HCT116 (cell line): ENCODE data around the gene APLF. TPM values are rescaled to one million over a fixed set of nuclear protein-coding genes. Genes with fewer than 3 reads are reported as not detected.

ENCODE experiments used
- ATAC-seq: fragments of 200-7000 bp; cut with Tn5 transposase; 2 replicates; pipeline ENCODE4 v1.9.1; 2020; ENCODE audit warnings: mild to moderate bottlenecking, moderate library complexity
- BruUV-seq: library from RNA; stranded (reverse); fragments of 400-500 nt; replicated peaks from 2 replicates; lab custom pipeline; 2021; lab: Mats Ljungman, UMichigan
- CTCF ChIA-PET: fragments of 300-600 bp; sonication (Branson Sonifier 250); formaldehyde crosslinking; loops from one replicate; lab custom pipeline; 2021; ENCODE audit warnings: antibody characterized with exemption; lab: Charles Lee
- POLR2A ChIA-PET: fragments of 300-600, 350-600 bp; sonication (Branson Sonifier 250); formaldehyde crosslinking; loops from one replicate; lab custom pipeline; 2021; ENCODE audit warnings: antibody characterized with exemption; lab: Charles Lee
- RAD21 ChIA-PET, 2 experiments: fragments of 300-600 bp; sonication (Branson Sonifier 250); formaldehyde crosslinking; loops; one replicate each; lab custom pipeline; 2023; ENCODE audit warnings: low total read pairs in 2 of 2; ENCODE audit not compliant: uncharacterized antibody in 2 of 2, unreplicated experiment in 2 of 2, low non-redundant PET in 1 of 2; lab: Charles Lee
- DNase-seq: peaks from one replicate; pipeline ENCODE4 v3.0.0-alpha.2; 2010; ENCODE audit warnings: low read depth, low spot score
- H2AFZ ChIP-seq: fragments of 200-600 bp; shearing (Covaris generic), sonication (generic); 2 replicates; pipeline ENCODE4 v1.6.1; 2017; ENCODE audit warnings: low read depth, mixed run types, mixed read lengths, antibody characterized with exemption, low read length; ENCODE audit not compliant: poor library complexity, severe bottlenecking
- H3K27ac ChIP-seq: 2 replicates; pipeline ENCODE4 v1.5.1; 2012; ENCODE audit warnings: low read depth, low read length
- H3K27me3 ChIP-seq: fragments of 200-600 bp; sonication (generic); 2 replicates; pipeline ENCODE4 v1.6.1; 2016; ENCODE audit warnings: mixed run types, low read length, mixed read lengths; ENCODE audit not compliant: insufficient read depth
- H3K36me3 ChIP-seq, 2 experiments: fragments of 200-500 bp in 1 of 2; fragments of 200-600 bp in 1 of 2; sonication (Bioruptor generic) in 1 of 2; sonication (generic) in 1 of 2; 2 replicates each; pipeline versions ENCODE4 v1.5.1 to v1.6.1; 2014 to 2016; ENCODE audit warnings: low read length in 2 of 2, inconsistent platforms in 1 of 2, mixed read lengths in 1 of 2, mixed run types in 1 of 2; ENCODE audit not compliant: insufficient read depth in 2 of 2, control insufficient read depth in 1 of 2
- H3K4me1 ChIP-seq, 2 experiments: fragments of 200-600 bp in 1 of 2; sonication (generic) in 1 of 2; 2 replicates each; pipeline versions ENCODE4 v1.5.1 to v1.6.1; 2012 to 2017; ENCODE audit warnings: low read length in 2 of 2, inconsistent platforms in 1 of 2, mild to moderate bottlenecking in 1 of 2, mixed read lengths in 1 of 2, mixed run types in 1 of 2, moderate library complexity in 1 of 2; ENCODE audit not compliant: insufficient read depth in 2 of 2, control insufficient read depth in 1 of 2
- H3K4me2 ChIP-seq: fragments of 200-600 bp; sonication (generic); 2 replicates; pipeline ENCODE4 v1.6.1; 2017; ENCODE audit warnings: mixed run types, low read length, mixed read lengths
- H3K4me3 ChIP-seq, 2 experiments: fragments of 200-600 bp in 1 of 2; sonication (generic) in 1 of 2; replicated peaks in 1 of 2; 2 replicates each; pipeline ENCODE4 v1.5.1; 2011 to 2016; ENCODE audit warnings: low read length in 2 of 2, control low read depth in 1 of 2, low read depth in 1 of 2, mild to moderate bottlenecking in 1 of 2, mixed read lengths in 1 of 2, mixed run types in 1 of 2
- H3K79me2 ChIP-seq: fragments of 200-600 bp; sonication (generic); 2 replicates; pipeline ENCODE4 v1.6.1; 2017; ENCODE audit warnings: mild to moderate bottlenecking, mixed run types, low read length, moderate library complexity, mixed read lengths; ENCODE audit not compliant: insufficient read depth
- H3K9ac ChIP-seq: fragments of 200-600 bp; sonication (generic); 2 replicates; pipeline ENCODE4 v1.6.1; 2016; ENCODE audit warnings: low read length, mixed read lengths
- H3K9me2 ChIP-seq: fragments of 200-600 bp; sonication (generic), shearing (Covaris generic); 2 replicates; pipeline ENCODE4 v1.6.1; 2017; ENCODE audit warnings: mixed run types, mild to moderate bottlenecking, moderate library complexity; ENCODE audit not compliant: insufficient read depth
- H3K9me3 ChIP-seq, 2 experiments: fragments of 200-500 bp in 1 of 2; fragments of 200-600 bp in 1 of 2; sonication (Bioruptor generic) in 1 of 2; sonication (generic) in 1 of 2; 2 replicates each; pipeline ENCODE4 v1.6.1; 2014 to 2017; ENCODE audit warnings: low read length in 2 of 2, mixed read lengths in 2 of 2, inconsistent platforms in 1 of 2, low read depth in 1 of 2, mild to moderate bottlenecking in 1 of 2, mixed run types in 1 of 2, moderate library complexity in 1 of 2; ENCODE audit not compliant: control insufficient read depth in 1 of 2, insufficient read depth in 1 of 2
- H4K20me1 ChIP-seq: fragments of 200-600 bp; sonication (generic), shearing (Covaris generic); 2 replicates; pipeline ENCODE4 v1.6.1; 2017; ENCODE audit warnings: mixed run types, mild to moderate bottlenecking, moderate library complexity; ENCODE audit not compliant: insufficient read depth
- CBX3 ChIP-seq: IDR thresholded peaks from 2 replicates; pipeline ENCODE4 v1.6.1; 2012; ENCODE audit warnings: low read depth
- EGR1 ChIP-seq: IDR thresholded peaks from 2 replicates; pipeline ENCODE4 v1.6.1; 2012; ENCODE audit warnings: low read depth
- ELF1 ChIP-seq: IDR thresholded peaks from 2 replicates; pipeline ENCODE4 v1.6.1; 2012; ENCODE audit warnings: low read depth, borderline replicate concordance
- EZH2 ChIP-seq: fragments of 200-600 bp; sonication (generic); IDR thresholded peaks from 2 replicates; pipeline ENCODE4 v1.6.1; 2017; ENCODE audit warnings: antibody characterized with exemption, mixed run types
- EZH2phosphoT487 ChIP-seq: fragments of 200-600 bp; IDR thresholded peaks from 2 replicates; pipeline ENCODE4 v1.6.1; 2018; ENCODE audit warnings: antibody characterized with exemption, borderline replicate concordance
- FOSL1 ChIP-seq: IDR thresholded peaks from 2 replicates; pipeline ENCODE4 v1.6.1; 2012; ENCODE audit warnings: low read depth
- JUND ChIP-seq: IDR thresholded peaks from 2 replicates; pipeline ENCODE4 v1.6.1; 2012
- POLR2A ChIP-seq: IDR thresholded peaks from 2 replicates; pipeline ENCODE4 v1.7.0; 2011; ENCODE audit warnings: borderline replicate concordance; ENCODE audit not compliant: insufficient read depth, insufficient read length; ENCODE audit errors: extremely low read depth
- RAD21 ChIP-seq: IDR thresholded peaks from 2 replicates; pipeline ENCODE4 v1.6.1; 2012; ENCODE audit warnings: low read depth, mild to moderate bottlenecking
- SIN3A ChIP-seq: IDR thresholded peaks from 2 replicates; pipeline ENCODE4 v1.6.1; 2012; ENCODE audit warnings: low read depth
- SP1 ChIP-seq: IDR thresholded peaks from 2 replicates; pipeline ENCODE4 v1.6.1; 2012; ENCODE audit warnings: low read depth
- SRF ChIP-seq: IDR thresholded peaks from 2 replicates; pipeline ENCODE4 v1.6.1; 2012; ENCODE audit warnings: low read depth
- TCF7L2 ChIP-seq: IDR thresholded peaks from 2 replicates; pipeline ENCODE4 v1.7.0; 2011; ENCODE audit warnings: borderline replicate concordance, inconsistent platforms; ENCODE audit not compliant: insufficient read depth, insufficient read length; ENCODE audit errors: extremely low read depth
- ZFX ChIP-seq: fragments of 450-650 bp; IDR thresholded peaks from 2 replicates; pipeline ENCODE4 v1.6.1; 2017
- ZNF274 ChIP-seq: fragments of 200-500 bp; sonication (Bioruptor generic); IDR thresholded peaks from 2 replicates; pipeline ENCODE4 v1.6.1; 2014; ENCODE audit warnings: mild to moderate bottlenecking, low read depth, low read length, inconsistent platforms
- intact Hi-C: fragments of 100-400 bp; cut with micrococcal nuclease; formaldehyde crosslinking; loops from 2 replicates; pipeline ENCODE4 v1.10.0; 2022
- total RNA-seq: library from RNA; stranded (reverse); gene quantifications from one replicate; pipeline ENCODE4 v1.2.1, GENCODE V29; 2021; ENCODE audit not compliant: unreplicated experiment
- TF ChIP-seq, protein P1 (sequence below): IDR thresholded peaks from 2 replicates; pipeline ENCODE4 v1.6.1; 2012
- TF ChIP-seq, protein P2 (sequence below): IDR thresholded peaks from 2 replicates; pipeline ENCODE4 v1.6.1; 2012; ENCODE audit warnings: low read depth
- TF ChIP-seq, protein P3 (sequence below): IDR thresholded peaks from 2 replicates; pipeline ENCODE4 v1.6.1; 2012

APLF gene
- total RNA-seq, 1 experiment from 2014 or later = 1.6 TPM

DNA sequence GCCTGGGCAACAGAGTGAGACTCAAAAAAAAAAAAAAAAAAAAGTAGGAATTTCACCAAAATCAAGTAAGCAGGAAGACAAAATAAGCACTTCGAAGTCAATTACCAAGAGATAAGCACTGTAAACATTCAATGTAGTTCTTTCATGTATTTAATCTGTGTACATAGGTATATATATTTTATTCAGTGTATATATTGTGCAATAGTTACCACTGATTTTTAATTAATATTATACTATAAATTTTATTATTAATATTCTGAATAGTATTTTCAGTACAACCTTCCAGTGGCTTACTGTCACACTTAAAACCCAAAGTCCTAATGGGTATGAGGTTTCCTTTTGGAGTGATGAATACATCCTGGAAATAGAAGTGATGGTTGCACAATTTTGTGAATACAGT is 9.1 kb downstream of the APLF start:
- no peak for TF ChIP-seq POLR2A
- TF ChIP-seq EZH2phosphoT487 = no peak
- no peak for TF ChIP-seq ZFX
- no peak for TF ChIP-seq TCF7L2
- TF ChIP-seq, protein P1, sequence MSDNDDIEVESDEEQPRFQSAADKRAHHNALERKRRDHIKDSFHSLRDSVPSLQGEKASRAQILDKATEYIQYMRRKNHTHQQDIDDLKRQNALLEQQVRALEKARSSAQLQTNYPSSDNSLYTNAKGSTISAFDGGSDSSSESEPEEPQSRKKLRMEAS = no peak
- no peak for TF ChIP-seq EZH2
- no peak for TF ChIP-seq ZNF274
- no peak for TF ChIP-seq SIN3A
- no peaks in the 10 kb centered on the region for H3K4me1 ChIP-seq
- H3K9ac ChIP-seq = no peak overlapping the region
- H3K9me3 ChIP-seq = no peaks in the 10 kb centered on the region
- H3K4me2 ChIP-seq = no peak overlapping the region
- H4K20me1 ChIP-seq = no peaks in the 10 kb centered on the region; the same call in 1 of the 2 replicates
- BruUV-seq = no TSS peak
- DNase-seq (no peak), ATAC-seq (no peak)
- intact Hi-C loops = loop anchor here (10.0 kb wide), 1 partner anchor 828 kb away; no protein-coding TSS in a partner anchor
- no peak overlapping the region for H3K4me3 ChIP-seq
- no peak overlapping the region for H2AFZ ChIP-seq
- CTCF ChIA-PET = interaction anchor here (1.5 to 1.6 kb wide), 2 partner anchors 11 to 449 kb away, joined by 3 to 5 read pairs; no protein-coding TSS in a partner anchor
- H3K36me3 ChIP-seq = no peaks in the 10 kb centered on the region
- H3K79me2 ChIP-seq = no peaks in the 10 kb centered on the region
- RAD21 ChIA-PET = no interaction called here
- no peaks in the 10 kb centered on the region for H3K9me2 ChIP-seq
- no peaks in the 10 kb centered on the region for H3K27me3 ChIP-seq
- POLR2A ChIA-PET = no interaction called here
- H3K27ac ChIP-seq = no peak overlapping the region

DNA sequence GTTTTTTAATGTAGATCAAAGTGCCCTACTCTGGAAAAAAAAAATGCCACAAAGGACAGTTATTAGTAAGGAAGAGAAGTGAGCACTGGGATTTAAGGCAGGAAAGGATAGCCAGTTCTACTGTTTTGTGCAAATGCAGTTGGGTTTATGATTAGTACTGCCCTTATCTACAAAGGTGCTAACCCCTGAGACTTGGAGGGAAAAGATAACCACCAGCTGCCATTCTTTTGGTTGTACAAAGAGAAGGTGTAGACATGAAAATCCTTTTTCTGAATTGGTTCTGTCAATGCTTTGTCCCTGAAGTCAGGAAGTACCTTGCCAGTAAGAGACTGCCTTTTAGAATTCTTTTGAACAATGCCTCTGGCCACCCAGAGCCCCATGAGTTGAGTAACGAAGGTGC is 11.3 kb downstream of the APLF start:
- no peak for DNase-seq
- POLR2A ChIA-PET = no interaction called here

More for the DNA sequence above, 11.3 kb downstream of the APLF start:
- no peak overlapping the region for H3K27ac ChIP-seq
- H3K9me3 ChIP-seq = no peaks in the 10 kb centered on the region
- no peaks in the 10 kb centered on the region for H3K36me3 ChIP-seq
- TF ChIP-seq ZFX = no peak
- TF ChIP-seq SP1 = no peak
- no peak for TF ChIP-seq EZH2
- no peak for TF ChIP-seq SRF
- TF ChIP-seq, protein P2, sequence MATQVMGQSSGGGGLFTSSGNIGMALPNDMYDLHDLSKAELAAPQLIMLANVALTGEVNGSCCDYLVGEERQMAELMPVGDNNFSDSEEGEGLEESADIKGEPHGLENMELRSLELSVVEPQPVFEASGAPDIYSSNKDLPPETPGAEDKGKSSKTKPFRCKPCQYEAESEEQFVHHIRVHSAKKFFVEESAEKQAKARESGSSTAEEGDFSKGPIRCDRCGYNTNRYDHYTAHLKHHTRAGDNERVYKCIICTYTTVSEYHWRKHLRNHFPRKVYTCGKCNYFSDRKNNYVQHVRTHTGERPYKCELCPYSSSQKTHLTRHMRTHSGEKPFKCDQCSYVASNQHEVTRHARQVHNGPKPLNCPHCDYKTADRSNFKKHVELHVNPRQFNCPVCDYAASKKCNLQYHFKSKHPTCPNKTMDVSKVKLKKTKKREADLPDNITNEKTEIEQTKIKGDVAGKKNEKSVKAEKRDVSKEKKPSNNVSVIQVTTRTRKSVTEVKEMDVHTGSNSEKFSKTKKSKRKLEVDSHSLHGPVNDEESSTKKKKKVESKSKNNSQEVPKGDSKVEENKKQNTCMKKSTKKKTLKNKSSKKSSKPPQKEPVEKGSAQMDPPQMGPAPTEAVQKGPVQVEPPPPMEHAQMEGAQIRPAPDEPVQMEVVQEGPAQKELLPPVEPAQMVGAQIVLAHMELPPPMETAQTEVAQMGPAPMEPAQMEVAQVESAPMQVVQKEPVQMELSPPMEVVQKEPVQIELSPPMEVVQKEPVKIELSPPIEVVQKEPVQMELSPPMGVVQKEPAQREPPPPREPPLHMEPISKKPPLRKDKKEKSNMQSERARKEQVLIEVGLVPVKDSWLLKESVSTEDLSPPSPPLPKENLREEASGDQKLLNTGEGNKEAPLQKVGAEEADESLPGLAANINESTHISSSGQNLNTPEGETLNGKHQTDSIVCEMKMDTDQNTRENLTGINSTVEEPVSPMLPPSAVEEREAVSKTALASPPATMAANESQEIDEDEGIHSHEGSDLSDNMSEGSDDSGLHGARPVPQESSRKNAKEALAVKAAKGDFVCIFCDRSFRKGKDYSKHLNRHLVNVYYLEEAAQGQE = no peak
- TF ChIP-seq FOSL1 = no peak
- TF ChIP-seq JUND = no peak
- TF ChIP-seq POLR2A = no peak
- no peak for TF ChIP-seq RAD21
- TF ChIP-seq, protein P3, sequence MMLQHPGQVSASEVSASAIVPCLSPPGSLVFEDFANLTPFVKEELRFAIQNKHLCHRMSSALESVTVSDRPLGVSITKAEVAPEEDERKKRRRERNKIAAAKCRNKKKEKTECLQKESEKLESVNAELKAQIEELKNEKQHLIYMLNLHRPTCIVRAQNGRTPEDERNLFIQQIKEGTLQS = no peak
- no peak for TF ChIP-seq EGR1
- no peak for TF ChIP-seq CBX3
- TF ChIP-seq TCF7L2 = no peak
- TF ChIP-seq ELF1 = no peak
- no peak for TF ChIP-seq EZH2phosphoT487
- TF ChIP-seq, protein P1 = no peak
- H4K20me1 ChIP-seq = no peaks in the 10 kb centered on the region; the same call in 1 of the 2 replicates
- BruUV-seq = no TSS peak
- H3K4me1 ChIP-seq = peaks cover 0 to 5% of the 10 kb centered on the region in 2 experiments; a peak in 1 of 4 replicates
- H3K9me2 ChIP-seq = no peaks in the 10 kb centered on the region
- no peaks in the 10 kb centered on the region for H3K79me2 ChIP-seq
- intact Hi-C loops = loop anchor here (10.0 kb wide), 1 partner anchor 826 kb away; no protein-coding TSS in a partner anchor
- no peaks in the 10 kb centered on the region for H3K27me3 ChIP-seq
- no peak overlapping the region for H3K9ac ChIP-seq
- H3K4me2 ChIP-seq = no peak overlapping the region
- H2AFZ ChIP-seq = no peak overlapping the region
- CTCF ChIA-PET = no interaction called here
- no peak for ATAC-seq
- RAD21 ChIA-PET = no interaction called here
- H3K4me3 ChIP-seq = no peak overlapping the region
